ENCODE results near the gene DDHD1.

The DDHD1 gene

DNA sequence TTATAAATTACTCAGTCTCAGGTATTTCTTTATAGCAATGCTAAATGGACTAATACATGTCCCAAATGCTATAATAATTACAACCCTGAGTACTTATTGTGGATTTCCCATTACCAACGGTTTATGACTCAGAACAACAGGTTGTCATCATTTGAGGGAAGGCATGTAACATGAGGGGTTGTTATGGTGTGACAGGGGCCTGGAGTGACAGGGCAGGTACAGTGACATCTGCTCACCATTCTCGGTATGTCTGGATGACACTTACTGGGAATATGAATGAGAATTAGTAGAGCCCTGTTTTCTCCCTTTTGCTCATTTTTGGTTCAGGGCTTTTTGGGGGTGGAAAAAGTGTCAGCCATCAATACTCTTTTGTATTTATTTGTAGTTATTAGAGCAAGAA, 166.1 kb downstream of the DDHD1 start:
- DNase-seq = no peak
